GM23338 (cell line): ENCODE data around the gene CD4. TPM values are rescaled to one million over a fixed set of nuclear protein-coding genes. Genes with fewer than 3 reads are reported as not detected.

Experiments used
- ATAC-seq: fragments of 200-7000 bp; cut with Tn5 transposase; 3 replicates; pipeline ENCODE4 v1.9.1; 2020
- DNase-seq: peaks from one replicate; pipeline ENCODE4 v3.0.0-alpha.2; 2015; ENCODE audit warnings: low spot score
- H2AFZ ChIP-seq: fragments of 200-600 bp; sonication (generic); 2 replicates; pipeline ENCODE4 v1.8.0; 2016; ENCODE audit warnings: antibody characterized with exemption, mild to moderate bottlenecking, moderate library complexity
- H3F3A ChIP-seq: fragments of 200-600 bp; sonication (generic); replicated peaks from 2 replicates; pipeline ENCODE4 v1.8.0; 2017; ENCODE audit warnings: antibody characterized with exemption, mixed run types, low read depth
- H3K27ac ChIP-seq: fragments of 200-600 bp; sonication (generic); 2 replicates; pipeline ENCODE4 v1.6.1; 2016; ENCODE audit warnings: low read depth
- H3K27me3 ChIP-seq: fragments of 200-600 bp; sonication (generic); 2 replicates; pipeline ENCODE4 v1.8.0; 2016; ENCODE audit warnings: mild to moderate bottlenecking, mixed run types, moderate library complexity; ENCODE audit not compliant: insufficient read depth
- H3K36me3 ChIP-seq: fragments of 200-600 bp; sonication (generic); 2 replicates; pipeline ENCODE4 v1.8.0; 2016; ENCODE audit warnings: mild to moderate bottlenecking; ENCODE audit not compliant: insufficient read depth
- H3K4me1 ChIP-seq: fragments of 200-600 bp; sonication (generic); 2 replicates; pipeline ENCODE4 v1.8.0; 2016; ENCODE audit warnings: mild to moderate bottlenecking, moderate library complexity; ENCODE audit not compliant: insufficient read depth
- H3K4me2 ChIP-seq: fragments of 200-600 bp; sonication (generic); 2 replicates; pipeline ENCODE4 v1.7.1; 2017; ENCODE audit warnings: mixed run types
- H3K4me3 ChIP-seq: fragments of 200-600 bp; sonication (generic); 2 replicates; pipeline ENCODE4 v1.6.1; 2016; ENCODE audit warnings: mixed run types
- H3K79me2 ChIP-seq: fragments of 200-600 bp; sonication (generic); replicated peaks from 2 replicates; pipeline ENCODE4 v1.8.0; 2017; ENCODE audit warnings: mild to moderate bottlenecking; ENCODE audit not compliant: insufficient read depth
- H3K9me2 ChIP-seq: fragments of 200-600 bp; sonication (generic); 2 replicates; pipeline ENCODE4 v1.8.0; 2017; ENCODE audit not compliant: insufficient read depth
- H4K20me1 ChIP-seq: fragments of 200-600 bp; sonication (generic); replicated peaks from 2 replicates; pipeline ENCODE4 v1.8.0; 2017; ENCODE audit warnings: mild to moderate bottlenecking; ENCODE audit not compliant: insufficient read depth
- H3K27ac Mint-ChIP-seq: 2 replicates; pipeline ENCODE4 v1.8.0; 2020; ENCODE audit warnings: inconsistent platforms, mild to moderate bottlenecking, moderate library complexity, mixed read lengths
- H3K27me3 Mint-ChIP-seq: 3 replicates; pipeline ENCODE4 v1.8.0; 2022; ENCODE audit warnings: low read depth, mild to moderate bottlenecking, moderate library complexity, mixed read lengths, inconsistent platforms; ENCODE audit not compliant: insufficient read depth, poor library complexity
- H3K36me3 Mint-ChIP-seq: 3 replicates; pipeline ENCODE4 v1.8.0; 2021; ENCODE audit warnings: low read depth, mild to moderate bottlenecking, inconsistent platforms, moderate library complexity, mixed read lengths
- H3K4me1 Mint-ChIP-seq: 3 replicates; pipeline ENCODE4 v1.8.0; 2020; ENCODE audit warnings: mild to moderate bottlenecking, inconsistent platforms, mixed read lengths
- H3K4me3 Mint-ChIP-seq: 3 replicates; pipeline ENCODE4 v1.8.0; 2021; ENCODE audit warnings: moderate library complexity, mild to moderate bottlenecking, inconsistent platforms, mixed read lengths
- H3K9me3 Mint-ChIP-seq: 3 replicates; pipeline ENCODE4 v1.8.0; 2020; ENCODE audit warnings: moderate library complexity, mild to moderate bottlenecking, inconsistent platforms, mixed read lengths
- CREB1 ChIP-seq: fragments of 250-450 bp; sonication (Bioruptor Pico); IDR thresholded peaks from 2 replicates; pipeline ENCODE4 v1.5.0; 2020; ENCODE audit warnings: low read depth, mild to moderate bottlenecking, moderate library complexity
- ETS1 ChIP-seq: IDR thresholded peaks from 2 replicates; pipeline ENCODE4 v1.6.1; 2016; ENCODE audit warnings: antibody characterized with exemption
- EZH2 ChIP-seq: fragments of 200-600 bp; sonication (generic); IDR thresholded peaks from one replicate; pipeline ENCODE4 v1.8.0; 2017; ENCODE audit warnings: antibody characterized with exemption, mild to moderate bottlenecking, low read depth; ENCODE audit not compliant: unreplicated experiment
- EZH2phosphoT487 ChIP-seq: fragments of 200-600 bp; sonication (generic); IDR thresholded peaks from one replicate; pipeline ENCODE4 v1.8.1; 2018; ENCODE audit warnings: antibody characterized with exemption; ENCODE audit not compliant: unreplicated experiment
- JUNB ChIP-seq: IDR thresholded peaks from one replicate; pipeline ENCODE4 v1.6.1; 2016; ENCODE audit warnings: antibody characterized with exemption; ENCODE audit not compliant: unreplicated experiment
- NANOG ChIP-seq: IDR thresholded peaks from 2 replicates; pipeline ENCODE4 v1.6.1; 2016; ENCODE audit warnings: antibody characterized with exemption, borderline replicate concordance
- POLR2AphosphoS5 ChIP-seq: IDR thresholded peaks from 2 replicates; pipeline ENCODE4 v1.6.1; 2016; ENCODE audit warnings: antibody characterized with exemption, low read depth
- REST ChIP-seq: IDR thresholded peaks from one replicate; pipeline ENCODE4 v1.6.1; 2018; ENCODE audit warnings: antibody characterized with exemption; ENCODE audit not compliant: unreplicated experiment
- STAT1 ChIP-seq: IDR thresholded peaks from one replicate; pipeline ENCODE4 v1.6.1; 2016; ENCODE audit warnings: antibody characterized with exemption; ENCODE audit not compliant: unreplicated experiment
- ZNF114 ChIP-seq: fragments of 250-450 bp; sonication (Bioruptor Pico); IDR thresholded peaks from 2 replicates; pipeline ENCODE4 v1.5.0; 2020; ENCODE audit warnings: mild to moderate bottlenecking, moderate library complexity
- ZNF331 ChIP-seq: fragments of 250-450 bp; sonication (Bioruptor Pico); IDR thresholded peaks from 2 replicates; pipeline ENCODE4 v1.5.0; 2020; ENCODE audit warnings: low read depth, mild to moderate bottlenecking, moderate library complexity
- polyA plus RNA-seq: library from polyadenylated mRNA; unstranded; fragments of >200 nt; fragmentation: Nextera tagmentation; extraction: Ambion mirVana; gene quantifications from 2 replicates; pipeline ENCODE4 v1.2.1, GENCODE V29; 2016
- total RNA-seq: library from RNA; depleted of rRNA; stranded (reverse); fragments of >200 nt; shearing (Covaris generic); gene quantifications from 2 replicates; pipeline ENCODE4 v1.2.3, GENCODE V29; 2014
- TF ChIP-seq, protein P1 (sequence below): fragments of 250-450 bp; sonication (Bioruptor Pico); IDR thresholded peaks from 2 replicates; pipeline ENCODE4 v1.5.0; 2020; ENCODE audit warnings: mild to moderate bottlenecking, moderate library complexity
- TF ChIP-seq, protein P2 (sequence below), 2 experiments: fragments of 200-600 bp in 1 of 2; sonication (generic) in 1 of 2; conservative IDR thresholded peaks; 2 replicates each; pipeline versions ENCODE4 v1.5.1 to v1.6.1; 2016 to 2017; ENCODE audit warnings: antibody characterized with exemption in 2 of 2, low read depth in 2 of 2, mild to moderate bottlenecking in 2 of 2, moderate library complexity in 1 of 2

The CD4 gene
- total and polyA plus RNA-seq, 2 experiments from 2014 or later = 1.5 to 2.0 TPM

DNA sequence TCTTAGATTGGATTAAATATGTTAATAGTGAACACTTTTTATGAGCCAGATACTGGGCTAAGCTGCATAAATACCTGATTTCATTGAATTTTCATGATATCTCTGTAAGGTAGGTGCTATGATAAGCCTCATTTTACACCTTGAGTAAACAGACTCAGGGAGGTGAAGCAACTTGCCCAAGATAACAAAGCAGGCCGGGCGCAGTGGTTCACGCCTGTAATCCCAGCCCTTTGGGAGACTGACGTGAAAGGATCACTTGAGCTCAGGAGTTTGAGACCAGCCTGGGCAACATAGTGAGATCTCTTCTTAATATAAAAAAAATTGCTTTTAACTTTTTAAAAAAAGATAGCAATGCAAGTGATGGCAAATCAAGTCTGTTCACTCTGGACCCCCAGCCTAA lies 52.7 kb downstream of the CD4 start:
- ATAC-seq = no peak
- no peak overlapping the region for H3K27ac ChIP-seq
- H3K9me3 Mint-ChIP-seq = no peaks in the 10 kb centered on the region
- H3K36me3 Mint-ChIP-seq = peaks cover 65% of the 10 kb centered on the region
- H3K9me2 ChIP-seq = no peaks in the 10 kb centered on the region
- no peaks in the 10 kb centered on the region for H3K79me2 ChIP-seq
- no peaks in the 10 kb centered on the region for H4K20me1 ChIP-seq
- H3K4me1 ChIP-seq = peaks cover 5% of the 10 kb centered on the region; the same call in 1 of the 2 replicates
- TF ChIP-seq, protein P1, sequence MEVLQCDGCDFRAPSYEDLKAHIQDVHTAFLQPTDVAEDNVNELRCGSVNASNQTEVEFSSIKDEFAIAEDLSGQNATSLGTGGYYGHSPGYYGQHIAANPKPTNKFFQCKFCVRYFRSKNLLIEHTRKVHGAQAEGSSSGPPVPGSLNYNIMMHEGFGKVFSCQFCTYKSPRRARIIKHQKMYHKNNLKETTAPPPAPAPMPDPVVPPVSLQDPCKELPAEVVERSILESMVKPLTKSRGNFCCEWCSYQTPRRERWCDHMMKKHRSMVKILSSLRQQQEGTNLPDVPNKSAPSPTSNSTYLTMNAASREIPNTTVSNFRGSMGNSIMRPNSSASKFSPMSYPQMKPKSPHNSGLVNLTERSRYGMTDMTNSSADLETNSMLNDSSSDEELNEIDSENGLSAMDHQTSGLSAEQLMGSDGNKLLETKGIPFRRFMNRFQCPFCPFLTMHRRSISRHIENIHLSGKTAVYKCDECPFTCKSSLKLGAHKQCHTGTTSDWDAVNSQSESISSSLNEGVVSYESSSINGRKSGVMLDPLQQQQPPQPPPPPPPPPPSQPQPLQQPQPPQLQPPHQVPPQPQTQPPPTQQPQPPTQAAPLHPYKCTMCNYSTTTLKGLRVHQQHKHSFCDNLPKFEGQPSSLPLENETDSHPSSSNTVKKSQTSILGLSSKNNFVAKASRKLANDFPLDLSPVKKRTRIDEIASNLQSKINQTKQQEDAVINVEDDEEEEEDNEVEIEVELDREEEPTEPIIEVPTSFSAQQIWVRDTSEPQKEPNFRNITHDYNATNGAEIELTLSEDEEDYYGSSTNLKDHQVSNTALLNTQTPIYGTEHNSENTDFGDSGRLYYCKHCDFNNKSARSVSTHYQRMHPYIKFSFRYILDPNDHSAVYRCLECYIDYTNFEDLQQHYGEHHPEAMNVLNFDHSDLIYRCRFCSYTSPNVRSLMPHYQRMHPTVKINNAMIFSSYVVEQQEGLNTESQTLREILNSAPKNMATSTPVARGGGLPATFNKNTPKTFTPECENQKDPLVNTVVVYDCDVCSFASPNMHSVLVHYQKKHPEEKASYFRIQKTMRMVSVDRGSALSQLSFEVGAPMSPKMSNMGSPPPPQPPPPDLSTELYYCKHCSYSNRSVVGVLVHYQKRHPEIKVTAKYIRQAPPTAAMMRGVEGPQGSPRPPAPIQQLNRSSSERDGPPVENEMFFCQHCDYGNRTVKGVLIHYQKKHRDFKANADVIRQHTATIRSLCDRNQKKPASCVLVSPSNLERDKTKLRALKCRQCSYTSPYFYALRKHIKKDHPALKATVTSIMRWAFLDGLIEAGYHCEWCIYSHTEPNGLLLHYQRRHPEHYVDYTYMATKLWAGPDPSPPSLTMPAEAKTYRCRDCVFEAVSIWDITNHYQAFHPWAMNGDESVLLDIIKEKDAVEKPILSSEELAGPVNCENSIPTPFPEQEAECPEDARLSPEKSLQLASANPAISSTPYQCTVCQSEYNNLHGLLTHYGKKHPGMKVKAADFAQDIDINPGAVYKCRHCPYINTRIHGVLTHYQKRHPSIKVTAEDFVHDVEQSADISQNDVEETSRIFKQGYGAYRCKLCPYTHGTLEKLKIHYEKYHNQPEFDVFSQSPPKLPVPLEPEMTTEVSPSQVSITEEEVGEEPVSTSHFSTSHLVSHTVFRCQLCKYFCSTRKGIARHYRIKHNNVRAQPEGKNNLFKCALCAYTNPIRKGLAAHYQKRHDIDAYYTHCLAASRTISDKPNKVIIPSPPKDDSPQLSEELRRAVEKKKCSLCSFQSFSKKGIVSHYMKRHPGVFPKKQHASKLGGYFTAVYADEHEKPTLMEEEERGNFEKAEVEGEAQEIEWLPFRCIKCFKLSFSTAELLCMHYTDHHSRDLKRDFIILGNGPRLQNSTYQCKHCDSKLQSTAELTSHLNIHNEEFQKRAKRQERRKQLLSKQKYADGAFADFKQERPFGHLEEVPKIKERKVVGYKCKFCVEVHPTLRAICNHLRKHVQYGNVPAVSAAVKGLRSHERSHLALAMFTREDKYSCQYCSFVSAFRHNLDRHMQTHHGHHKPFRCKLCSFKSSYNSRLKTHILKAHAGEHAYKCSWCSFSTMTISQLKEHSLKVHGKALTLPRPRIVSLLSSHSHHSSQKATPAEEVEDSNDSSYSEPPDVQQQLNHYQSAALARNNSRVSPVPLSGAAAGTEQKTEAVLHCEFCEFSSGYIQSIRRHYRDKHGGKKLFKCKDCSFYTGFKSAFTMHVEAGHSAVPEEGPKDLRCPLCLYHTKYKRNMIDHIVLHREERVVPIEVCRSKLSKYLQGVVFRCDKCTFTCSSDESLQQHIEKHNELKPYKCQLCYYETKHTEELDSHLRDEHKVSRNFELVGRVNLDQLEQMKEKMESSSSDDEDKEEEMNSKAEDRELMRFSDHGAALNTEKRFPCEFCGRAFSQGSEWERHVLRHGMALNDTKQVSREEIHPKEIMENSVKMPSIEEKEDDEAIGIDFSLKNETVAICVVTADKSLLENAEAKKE (CRISPR knock-in tag) = no peak
- TF ChIP-seq ZNF331 (CRISPR knock-in tag) (no peak), STAT1 (no peak), ZNF114 (no peak), POLR2AphosphoS5 (no peak), JUNB (no peak), EZH2phosphoT487 (no peak), ETS1 (no peak), EZH2 (no peak), CREB1 (CRISPR knock-in tag) (no peak), NANOG (no peak), REST (no peak)
- TF ChIP-seq, protein P2, sequence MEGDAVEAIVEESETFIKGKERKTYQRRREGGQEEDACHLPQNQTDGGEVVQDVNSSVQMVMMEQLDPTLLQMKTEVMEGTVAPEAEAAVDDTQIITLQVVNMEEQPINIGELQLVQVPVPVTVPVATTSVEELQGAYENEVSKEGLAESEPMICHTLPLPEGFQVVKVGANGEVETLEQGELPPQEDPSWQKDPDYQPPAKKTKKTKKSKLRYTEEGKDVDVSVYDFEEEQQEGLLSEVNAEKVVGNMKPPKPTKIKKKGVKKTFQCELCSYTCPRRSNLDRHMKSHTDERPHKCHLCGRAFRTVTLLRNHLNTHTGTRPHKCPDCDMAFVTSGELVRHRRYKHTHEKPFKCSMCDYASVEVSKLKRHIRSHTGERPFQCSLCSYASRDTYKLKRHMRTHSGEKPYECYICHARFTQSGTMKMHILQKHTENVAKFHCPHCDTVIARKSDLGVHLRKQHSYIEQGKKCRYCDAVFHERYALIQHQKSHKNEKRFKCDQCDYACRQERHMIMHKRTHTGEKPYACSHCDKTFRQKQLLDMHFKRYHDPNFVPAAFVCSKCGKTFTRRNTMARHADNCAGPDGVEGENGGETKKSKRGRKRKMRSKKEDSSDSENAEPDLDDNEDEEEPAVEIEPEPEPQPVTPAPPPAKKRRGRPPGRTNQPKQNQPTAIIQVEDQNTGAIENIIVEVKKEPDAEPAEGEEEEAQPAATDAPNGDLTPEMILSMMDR (conservative IDR thresholded peaks at IDR 0.05; ENCODE audit: low read depth in 2 of 2) = no peak
- H3K27ac Mint-ChIP-seq = no peak overlapping the region
- H3K27me3 ChIP-seq = no peaks in the 10 kb centered on the region
- H3F3A ChIP-seq = peaks cover 2% of the 10 kb centered on the region; the same call in 1 of the 2 replicates
- peaks cover 18% of the 10 kb centered on the region for H3K4me1 Mint-ChIP-seq
- H3K4me3 Mint-ChIP-seq = no peak overlapping the region; the same call in 2 of the 3 replicates
- peaks cover 13% of the 10 kb centered on the region for H3K36me3 ChIP-seq
- no peak overlapping the region for H3K4me3 ChIP-seq
- no peak overlapping the region for H2AFZ ChIP-seq
- no peak for DNase-seq
- no peak overlapping the region for H3K4me2 ChIP-seq
- H3K27me3 Mint-ChIP-seq = peaks cover 30% of the 10 kb centered on the region
